ENCODE results near the gene GRB2. TPM values are rescaled to one million over a fixed set of nuclear protein-coding genes. Genes with fewer than 3 reads are reported as not detected.

The GRB2 gene
- total and polyA plus RNA-seq, 2 donors from 2014 or later: 65.3 to 119 TPM

- Histone ChIP-seq H3K27me3 (ENCODE audit: control insufficient read depth, insufficient read depth, low read length) (no peaks in the 10 kb centered on the region), H3K27ac (ENCODE audit: low read depth in 2 of 2, low read length in 2 of 2) (no peak overlapping the region), H3K36me3 (ENCODE audit: control insufficient read depth in 2 of 3, insufficient read depth in 3 of 3, low read length in 3 of 3) (peaks cover 0 to 2% (median 0%) of the 10 kb centered on the region in 3 donors), H3K9ac (ENCODE audit: low read length in 3 of 3) (no peak overlapping the region), H3K9me3 (ENCODE audit: control insufficient read depth in 2 of 3, insufficient read depth in 1 of 3, low read length in 3 of 3) (no peaks in the 10 kb centered on the region), H3K4me3 (ENCODE audit: low read length in 3 of 3) (no peak overlapping the region), H3K4me1 (ENCODE audit: control insufficient read depth in 2 of 3, insufficient read depth in 2 of 3, low read depth in 1 of 3, low read length in 3 of 3) (peaks cover 0 to 19% (median 11%) of the 10 kb centered on the region in 3 donors)
- no peak for FAIRE-seq
- TF ChIP-seq CTCF (IDR thresholded peaks at IDR 0.05; ENCODE audit: borderline replicate concordance, extremely low read depth, insufficient read depth): no peak
- intact Hi-C loops (cut with DNase I): no loop called here
- DNase-seq: no peak
Observed at GRCh38 chr17:75388476-75389030, 16.9 kb downstream of the GRB2 start.

GRCh38 chr17:75387771-75388170 lies 17.7 kb downstream of the GRB2 start:
- FAIRE-seq (no peak), DNase-seq (no peak)
- Histone ChIP-seq H3K4me3 (ENCODE audit: low read length in 3 of 3) (no peak overlapping the region), H3K36me3 (ENCODE audit: control insufficient read depth in 2 of 3, insufficient read depth in 3 of 3, low read length in 3 of 3) (peaks cover 0 to 2% (median 0%) of the 10 kb centered on the region in 3 donors), H3K9ac (ENCODE audit: low read length in 3 of 3) (no peak overlapping the region), H3K27me3 (ENCODE audit: control insufficient read depth, insufficient read depth, low read length) (no peaks in the 10 kb centered on the region), H3K9me3 (ENCODE audit: control insufficient read depth in 2 of 3, insufficient read depth in 1 of 3, low read length in 3 of 3) (no peaks in the 10 kb centered on the region), H3K4me1 (ENCODE audit: control insufficient read depth in 2 of 3, insufficient read depth in 2 of 3, low read depth in 1 of 3, low read length in 3 of 3) (peaks cover 0 to 21% (median 10%) of the 10 kb centered on the region in 3 donors), H3K27ac (ENCODE audit: low read depth in 2 of 2, low read length in 2 of 2) (no peak overlapping the region)
- intact Hi-C loops (cut with DNase I): no loop called here
- no peak for TF ChIP-seq CTCF (IDR thresholded peaks at IDR 0.05; ENCODE audit: borderline replicate concordance, extremely low read depth, insufficient read depth)

GRCh38 chr17:75386430-75386829 lies 19.0 kb downstream of the GRB2 start:
- peaks cover 0 to 14% (median 8%) of the 10 kb centered on the region in 3 donors for H3K4me1 ChIP-seq (ENCODE audit: control insufficient read depth in 2 of 3, insufficient read depth in 2 of 3, low read depth in 1 of 3, low read length in 3 of 3)
- TF ChIP-seq CTCF (IDR thresholded peaks at IDR 0.05; ENCODE audit: borderline replicate concordance, extremely low read depth, insufficient read depth): no peak
- no peak for FAIRE-seq
- no peak overlapping the region for H3K9ac ChIP-seq (ENCODE audit: low read length in 3 of 3)
- H3K36me3 ChIP-seq (ENCODE audit: control insufficient read depth in 2 of 3, insufficient read depth in 3 of 3, low read length in 3 of 3): peaks cover 0 to 2% (median 0%) of the 10 kb centered on the region in 3 donors
- H3K4me3 ChIP-seq (ENCODE audit: low read length in 3 of 3): no peak overlapping the region
- no peaks in the 10 kb centered on the region for H3K27me3 ChIP-seq (ENCODE audit: control insufficient read depth, insufficient read depth, low read length)
- DNase-seq: no peak
- no peak overlapping the region for H3K27ac ChIP-seq (ENCODE audit: low read depth in 2 of 2, low read length in 2 of 2)
- intact Hi-C loops (cut with DNase I): no loop called here
- no peaks in the 10 kb centered on the region for H3K9me3 ChIP-seq (ENCODE audit: control insufficient read depth in 2 of 3, insufficient read depth in 1 of 3, low read length in 3 of 3)

GRCh38 chr17:75384751-75385150 lies 20.7 kb downstream of the GRB2 start:
- FAIRE-seq: no peak
- peak in 1 of 5 donors; percentile 14 for DNase-seq
- Histone ChIP-seq H3K4me1 (ENCODE audit: control insufficient read depth in 2 of 3, insufficient read depth in 2 of 3, low read depth in 1 of 3, low read length in 3 of 3) (peaks cover 0 to 9% (median 5%) of the 10 kb centered on the region in 3 donors), H3K36me3 (ENCODE audit: control insufficient read depth in 2 of 3, insufficient read depth in 3 of 3, low read length in 3 of 3) (no peaks in the 10 kb centered on the region), H3K9me3 (ENCODE audit: control insufficient read depth in 2 of 3, insufficient read depth in 1 of 3, low read length in 3 of 3) (no peaks in the 10 kb centered on the region), H3K4me3 (ENCODE audit: low read length in 3 of 3) (no peak overlapping the region), H3K27ac (ENCODE audit: low read depth in 2 of 2, low read length in 2 of 2) (no peak overlapping the region), H3K9ac (ENCODE audit: low read length in 3 of 3) (no peak overlapping the region), H3K27me3 (ENCODE audit: control insufficient read depth, insufficient read depth, low read length) (no peaks in the 10 kb centered on the region)
- no peak for TF ChIP-seq CTCF (IDR thresholded peaks at IDR 0.05; ENCODE audit: borderline replicate concordance, extremely low read depth, insufficient read depth)
- intact Hi-C loops (cut with DNase I): no loop called here

Data from kidney (tissue), 14 donors.